Measurements from ENCODE around the gene SPPL3.
A peak's percentile ranks its signal among the peaks of the same experiment; 100 is the strongest.

The SPPL3 gene

GRCh38 chr12:120917748-120918147, 13.6 kb upstream of the SPPL3 start:
- TF ChIP-seq, protein P1, sequence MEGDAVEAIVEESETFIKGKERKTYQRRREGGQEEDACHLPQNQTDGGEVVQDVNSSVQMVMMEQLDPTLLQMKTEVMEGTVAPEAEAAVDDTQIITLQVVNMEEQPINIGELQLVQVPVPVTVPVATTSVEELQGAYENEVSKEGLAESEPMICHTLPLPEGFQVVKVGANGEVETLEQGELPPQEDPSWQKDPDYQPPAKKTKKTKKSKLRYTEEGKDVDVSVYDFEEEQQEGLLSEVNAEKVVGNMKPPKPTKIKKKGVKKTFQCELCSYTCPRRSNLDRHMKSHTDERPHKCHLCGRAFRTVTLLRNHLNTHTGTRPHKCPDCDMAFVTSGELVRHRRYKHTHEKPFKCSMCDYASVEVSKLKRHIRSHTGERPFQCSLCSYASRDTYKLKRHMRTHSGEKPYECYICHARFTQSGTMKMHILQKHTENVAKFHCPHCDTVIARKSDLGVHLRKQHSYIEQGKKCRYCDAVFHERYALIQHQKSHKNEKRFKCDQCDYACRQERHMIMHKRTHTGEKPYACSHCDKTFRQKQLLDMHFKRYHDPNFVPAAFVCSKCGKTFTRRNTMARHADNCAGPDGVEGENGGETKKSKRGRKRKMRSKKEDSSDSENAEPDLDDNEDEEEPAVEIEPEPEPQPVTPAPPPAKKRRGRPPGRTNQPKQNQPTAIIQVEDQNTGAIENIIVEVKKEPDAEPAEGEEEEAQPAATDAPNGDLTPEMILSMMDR (IDR thresholded peaks at IDR 0.05; ENCODE audit: low read depth, low read length) = no peak
- no peak overlapping the region for H3K4me3 ChIP-seq (ENCODE audit: low read depth, low read length)

GRCh38 chr12:120916561-120916960, 12.4 kb upstream of the SPPL3 start:
- TF ChIP-seq, protein P1 (IDR thresholded peaks at IDR 0.05; ENCODE audit: low read depth, low read length) = no peak
- H3K4me3 ChIP-seq (ENCODE audit: low read depth, low read length) = no peak overlapping the region

GRCh38 chr12:120914794-120915193, 10.6 kb upstream of the SPPL3 start:
- no peak overlapping the region for H3K4me3 ChIP-seq (ENCODE audit: low read depth, low read length)
- TF ChIP-seq, protein P1 (IDR thresholded peaks at IDR 0.05; ENCODE audit: low read depth, low read length) = no peak

- H3K4me3 ChIP-seq (ENCODE audit: low read depth, low read length) = no peak overlapping the region
- TF ChIP-seq, protein P1 (IDR thresholded peaks at IDR 0.05; ENCODE audit: low read depth, low read length) = no peak
These were observed 5.6 kb upstream of the SPPL3 start for GRCh38 chr12:120909633-120910298.

DNA sequence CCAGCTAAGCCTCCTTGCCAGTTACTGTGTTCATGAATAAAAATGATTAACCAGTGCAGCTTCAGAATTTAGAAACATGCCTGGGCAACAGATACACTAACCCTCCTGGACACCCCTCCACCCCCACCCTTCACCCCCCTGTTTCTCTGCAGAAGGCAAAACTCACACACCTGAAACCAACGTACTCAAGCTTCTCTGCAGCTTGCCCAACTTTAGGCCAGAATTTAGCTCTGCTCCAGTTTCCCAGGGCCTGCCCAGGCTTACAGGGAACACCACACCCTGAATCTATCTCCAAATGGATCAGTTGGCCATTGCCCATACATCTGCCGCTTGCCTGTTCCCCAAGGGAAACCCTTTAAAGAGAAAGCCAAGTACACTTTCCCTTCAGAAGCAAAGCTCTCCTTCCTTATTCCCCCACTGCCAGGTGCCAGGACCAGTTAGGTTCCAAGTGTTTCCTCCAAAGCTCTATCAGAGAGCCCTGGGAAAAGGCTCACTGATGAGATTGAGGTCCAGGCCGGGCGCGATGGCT, 1.8 kb upstream of the SPPL3 start:
- TF ChIP-seq, protein P1 (IDR thresholded peaks at IDR 0.05; ENCODE audit: low read depth, low read length) = no peak
- H3K4me3 ChIP-seq (ENCODE audit: low read depth, low read length) = no peak overlapping the region

DNA sequence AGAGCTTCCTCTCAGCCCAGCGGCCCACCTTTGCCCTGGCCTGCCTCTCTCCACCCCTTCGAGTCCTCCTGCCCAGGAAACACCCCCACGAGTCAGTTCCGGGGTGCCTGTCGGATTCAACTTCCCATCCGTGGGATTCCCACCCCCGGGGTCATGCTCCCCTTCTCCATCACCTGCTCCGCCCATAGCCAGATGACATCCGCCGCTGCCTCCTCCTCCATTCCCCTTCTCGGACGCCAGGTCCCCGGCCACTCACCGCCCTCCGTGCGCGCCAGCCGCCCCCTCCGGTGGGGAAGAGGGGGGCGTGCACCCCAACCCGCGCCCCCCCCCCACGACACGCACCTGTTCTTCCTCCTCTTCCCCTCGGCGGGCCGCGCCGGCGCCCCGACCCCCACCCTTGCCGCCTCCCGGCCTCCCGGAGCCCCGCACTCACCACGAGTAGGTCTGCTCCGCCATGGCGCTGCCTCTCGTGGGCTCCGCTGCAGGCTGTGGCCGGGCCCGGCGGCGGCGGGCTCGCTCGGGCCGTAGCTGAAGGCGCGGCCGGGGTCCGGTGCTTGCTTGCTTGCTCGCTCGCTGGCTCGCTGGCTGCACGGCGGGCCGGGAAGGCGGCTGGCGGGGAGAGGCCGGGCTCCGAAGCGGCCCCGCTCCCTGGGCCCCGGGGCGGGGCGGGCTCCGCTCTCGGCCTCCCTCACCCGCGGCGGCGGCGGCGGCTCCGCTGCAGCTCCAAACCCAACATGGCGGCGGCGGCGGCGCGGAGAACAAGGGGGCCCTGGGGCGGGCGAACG, 554 bp downstream of the SPPL3 start:
- peak overlapping the region; percentile 91 for H3K4me3 ChIP-seq (ENCODE audit: low read depth, low read length)
- TF ChIP-seq, protein P1 (IDR thresholded peaks at IDR 0.05; ENCODE audit: low read depth, low read length) = no peak
